ENCODE data around the gene CHN2.

CHN2 gene

DNA sequence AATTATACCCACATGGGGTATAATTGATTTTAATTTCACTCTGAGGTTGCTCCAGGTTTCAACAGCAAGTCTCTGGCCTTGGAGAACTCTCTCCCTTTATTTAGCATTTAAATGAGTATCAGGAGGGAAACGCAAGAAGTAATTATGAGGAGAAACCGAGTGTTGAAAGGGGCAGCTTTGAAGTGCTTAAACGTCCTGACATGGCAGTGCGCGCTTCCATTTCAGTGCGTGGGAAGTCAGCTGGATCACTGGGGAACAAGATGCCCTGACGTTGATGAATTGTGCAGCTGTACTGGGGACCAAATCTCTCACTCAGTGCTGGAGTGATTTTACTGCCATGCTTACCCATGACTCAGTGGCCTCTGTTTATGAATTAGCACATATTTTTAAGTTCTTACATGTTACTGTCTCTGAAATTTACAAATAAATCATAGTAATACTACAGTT lies 263.0 kb downstream of the CHN2 start:
- H3K4me3 ChIP-seq (ENCODE audit: low read depth, low read length): no peak overlapping the region
- no peak for DNase-seq (ENCODE audit: low read depth)
- TF ChIP-seq, protein P1, sequence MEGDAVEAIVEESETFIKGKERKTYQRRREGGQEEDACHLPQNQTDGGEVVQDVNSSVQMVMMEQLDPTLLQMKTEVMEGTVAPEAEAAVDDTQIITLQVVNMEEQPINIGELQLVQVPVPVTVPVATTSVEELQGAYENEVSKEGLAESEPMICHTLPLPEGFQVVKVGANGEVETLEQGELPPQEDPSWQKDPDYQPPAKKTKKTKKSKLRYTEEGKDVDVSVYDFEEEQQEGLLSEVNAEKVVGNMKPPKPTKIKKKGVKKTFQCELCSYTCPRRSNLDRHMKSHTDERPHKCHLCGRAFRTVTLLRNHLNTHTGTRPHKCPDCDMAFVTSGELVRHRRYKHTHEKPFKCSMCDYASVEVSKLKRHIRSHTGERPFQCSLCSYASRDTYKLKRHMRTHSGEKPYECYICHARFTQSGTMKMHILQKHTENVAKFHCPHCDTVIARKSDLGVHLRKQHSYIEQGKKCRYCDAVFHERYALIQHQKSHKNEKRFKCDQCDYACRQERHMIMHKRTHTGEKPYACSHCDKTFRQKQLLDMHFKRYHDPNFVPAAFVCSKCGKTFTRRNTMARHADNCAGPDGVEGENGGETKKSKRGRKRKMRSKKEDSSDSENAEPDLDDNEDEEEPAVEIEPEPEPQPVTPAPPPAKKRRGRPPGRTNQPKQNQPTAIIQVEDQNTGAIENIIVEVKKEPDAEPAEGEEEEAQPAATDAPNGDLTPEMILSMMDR (IDR thresholded peaks at IDR 0.05; ENCODE audit: control insufficient read depth, extremely low read depth, insufficient read depth): no peak

DNA sequence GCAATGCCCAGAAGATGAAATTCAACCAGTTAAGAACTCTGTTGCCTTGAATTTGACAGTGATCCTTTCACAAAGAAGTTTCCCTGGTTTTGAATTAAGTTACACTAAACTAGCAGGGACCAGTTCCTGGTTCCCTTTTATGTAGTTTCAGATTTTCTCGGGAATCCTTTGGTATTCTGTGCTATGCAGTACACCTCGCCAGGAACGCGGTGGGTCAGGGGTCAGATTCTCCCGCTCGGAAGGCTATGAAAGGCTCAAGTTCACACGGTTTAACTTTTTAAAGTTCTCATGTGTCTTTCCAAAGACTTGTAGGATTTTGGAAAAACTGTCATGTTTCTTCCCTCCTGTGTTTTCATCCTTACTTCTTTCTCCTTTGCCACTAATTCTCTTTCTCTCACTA lies 264.4 kb downstream of the CHN2 start:
- no peak for DNase-seq (ENCODE audit: low read depth)
- TF ChIP-seq, protein P1 (IDR thresholded peaks at IDR 0.05; ENCODE audit: control insufficient read depth, extremely low read depth, insufficient read depth): no peak
- no peak overlapping the region for H3K4me3 ChIP-seq (ENCODE audit: low read depth, low read length)

DNA sequence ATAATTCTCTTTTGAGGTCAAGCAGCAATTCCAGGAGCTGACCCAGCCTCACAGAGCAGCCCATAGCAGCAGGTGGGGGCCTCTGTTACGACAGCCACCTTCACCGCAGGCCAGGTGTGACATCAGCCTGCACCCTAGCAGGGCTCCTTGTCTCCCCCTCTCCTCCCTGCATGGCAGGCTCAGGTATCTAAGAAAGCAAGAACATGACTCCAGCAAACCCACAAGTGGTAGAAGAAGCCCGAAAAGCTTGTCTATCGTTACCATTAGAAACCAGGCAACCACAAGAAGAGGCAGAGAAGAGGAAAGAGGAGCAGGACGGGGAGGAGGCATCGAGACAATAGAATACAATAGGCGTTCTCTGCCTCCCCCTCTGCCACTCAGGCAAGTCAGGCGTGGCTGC lies 265.0 kb downstream of the CHN2 start:
- no peak overlapping the region for H3K4me3 ChIP-seq (ENCODE audit: low read depth, low read length)
- TF ChIP-seq, protein P1 (IDR thresholded peaks at IDR 0.05; ENCODE audit: control insufficient read depth, extremely low read depth, insufficient read depth): no peak
- no peak for DNase-seq (ENCODE audit: low read depth)

DNA sequence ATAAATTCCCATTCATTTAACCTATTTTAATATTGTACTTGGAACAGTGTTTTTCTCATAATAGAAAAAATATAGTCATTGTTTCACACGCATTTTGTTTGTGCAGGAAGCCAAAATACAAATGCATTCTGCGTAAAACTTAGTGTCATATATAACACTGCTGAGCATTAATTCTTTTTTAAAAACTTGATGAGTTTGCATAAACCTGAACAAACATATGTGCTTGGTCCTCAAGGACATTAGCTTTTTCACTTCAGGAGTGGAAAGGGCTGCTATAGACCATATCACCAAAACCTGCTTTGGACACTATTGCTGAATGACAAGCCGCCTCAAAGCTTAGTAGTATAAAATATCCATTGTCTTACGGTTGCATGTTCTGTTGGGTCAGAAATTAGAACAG lies 267.4 kb downstream of the CHN2 start:
- no peak overlapping the region for H3K4me3 ChIP-seq (ENCODE audit: low read depth, low read length)
- TF ChIP-seq, protein P1 (IDR thresholded peaks at IDR 0.05; ENCODE audit: control insufficient read depth, extremely low read depth, insufficient read depth): no peak
- no peak for DNase-seq (ENCODE audit: low read depth)

DNA sequence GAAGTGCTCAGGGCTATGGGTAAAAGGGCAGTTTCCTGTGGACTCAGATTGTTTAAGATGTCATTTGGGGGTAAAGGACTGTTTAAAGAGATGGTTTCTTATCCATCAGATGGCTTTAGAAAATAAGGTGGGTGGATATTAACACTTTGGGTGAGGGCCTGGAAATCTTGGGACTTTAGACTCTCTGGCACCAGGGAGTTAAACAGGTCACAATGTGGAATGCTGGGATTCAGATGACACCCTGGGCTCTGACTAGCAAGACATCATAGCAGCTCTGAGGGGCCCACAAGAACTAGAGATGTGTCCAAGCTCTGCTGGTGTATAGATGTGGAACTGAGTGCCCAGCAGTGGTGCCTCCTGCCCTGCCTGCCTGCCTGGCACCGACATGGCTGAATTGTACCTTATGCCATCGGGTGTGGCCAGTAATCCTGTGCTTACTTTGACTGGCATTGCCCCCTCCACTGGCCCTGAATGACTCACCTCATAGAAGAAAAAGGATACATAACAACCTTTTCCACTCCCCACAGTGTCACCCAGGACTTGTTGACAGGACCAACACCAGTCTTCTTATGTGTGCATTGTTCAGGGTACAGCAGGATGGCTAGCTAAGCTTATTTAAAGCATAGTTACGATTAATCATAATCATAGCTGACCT lies 269.1 kb downstream of the CHN2 start:
- TF ChIP-seq, protein P1 (IDR thresholded peaks at IDR 0.05; ENCODE audit: control insufficient read depth, extremely low read depth, insufficient read depth): no peak
- no peak overlapping the region for H3K4me3 ChIP-seq (ENCODE audit: low read depth, low read length)
- DNase-seq (ENCODE audit: low read depth): no peak

DNA sequence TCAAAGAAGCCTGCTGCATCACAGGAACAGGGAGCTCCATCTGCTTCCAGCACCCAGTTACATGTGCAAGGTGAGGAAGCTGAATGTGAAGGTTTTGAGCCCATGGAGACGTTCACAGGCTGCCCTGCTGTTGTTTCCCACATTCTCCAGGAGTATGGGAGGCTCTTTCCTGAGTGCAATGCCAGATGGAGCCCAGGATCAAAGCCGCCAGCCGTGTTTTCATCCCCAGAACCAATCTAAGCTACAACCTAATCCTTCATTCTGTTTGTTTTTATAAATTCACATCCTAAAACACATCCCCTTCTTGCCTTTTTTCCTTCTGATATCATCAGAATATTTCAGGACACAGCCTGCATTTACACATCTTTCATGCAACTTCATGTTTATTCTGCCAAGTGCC lies 270.2 kb downstream of the CHN2 start:
- TF ChIP-seq, protein P1 (IDR thresholded peaks at IDR 0.05; ENCODE audit: control insufficient read depth, extremely low read depth, insufficient read depth): no peak
- H3K4me3 ChIP-seq (ENCODE audit: low read depth, low read length): no peak overlapping the region
- DNase-seq (ENCODE audit: low read depth): no peak

Measured in LNCaP clone FGC (cell line).